GM20000 (cell line): Measurements from ENCODE around the gene DHX38.

Experiments
- DNase-seq: peaks from one replicate; pipeline ENCODE4 v3.0.0; 2012; ENCODE audit warnings: low spot score
- TF ChIP-seq, protein P1 (sequence below): IDR thresholded peaks from 2 replicates; pipeline ENCODE4 v1.5.1; 2012; ENCODE audit warnings: mild to moderate bottlenecking, control low read depth; ENCODE audit errors: extremely low read depth, missing control alignments

DHX38 gene

DNA sequence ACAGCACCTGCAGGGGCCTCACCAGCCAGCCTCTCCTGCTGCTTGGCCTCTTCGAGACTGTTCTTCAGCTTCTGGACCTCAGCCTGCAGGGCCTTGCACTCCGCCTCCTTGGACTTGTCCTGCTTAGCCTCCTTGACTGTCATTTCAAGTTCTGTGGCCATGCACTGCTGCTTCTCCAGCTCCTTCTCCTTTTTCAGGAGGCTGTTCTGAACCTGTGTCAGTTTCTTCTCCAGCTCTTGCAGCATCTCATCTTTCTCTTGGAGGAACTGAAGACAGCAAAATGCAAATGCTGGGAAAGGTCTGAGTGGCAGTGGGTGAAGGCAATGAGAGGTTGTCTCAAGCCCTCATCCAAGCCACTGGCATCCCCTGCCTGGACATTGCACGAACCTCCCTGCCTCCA is 39.1 kb downstream of the DHX38 start:
- DNase-seq = no peak
- TF ChIP-seq, protein P1, sequence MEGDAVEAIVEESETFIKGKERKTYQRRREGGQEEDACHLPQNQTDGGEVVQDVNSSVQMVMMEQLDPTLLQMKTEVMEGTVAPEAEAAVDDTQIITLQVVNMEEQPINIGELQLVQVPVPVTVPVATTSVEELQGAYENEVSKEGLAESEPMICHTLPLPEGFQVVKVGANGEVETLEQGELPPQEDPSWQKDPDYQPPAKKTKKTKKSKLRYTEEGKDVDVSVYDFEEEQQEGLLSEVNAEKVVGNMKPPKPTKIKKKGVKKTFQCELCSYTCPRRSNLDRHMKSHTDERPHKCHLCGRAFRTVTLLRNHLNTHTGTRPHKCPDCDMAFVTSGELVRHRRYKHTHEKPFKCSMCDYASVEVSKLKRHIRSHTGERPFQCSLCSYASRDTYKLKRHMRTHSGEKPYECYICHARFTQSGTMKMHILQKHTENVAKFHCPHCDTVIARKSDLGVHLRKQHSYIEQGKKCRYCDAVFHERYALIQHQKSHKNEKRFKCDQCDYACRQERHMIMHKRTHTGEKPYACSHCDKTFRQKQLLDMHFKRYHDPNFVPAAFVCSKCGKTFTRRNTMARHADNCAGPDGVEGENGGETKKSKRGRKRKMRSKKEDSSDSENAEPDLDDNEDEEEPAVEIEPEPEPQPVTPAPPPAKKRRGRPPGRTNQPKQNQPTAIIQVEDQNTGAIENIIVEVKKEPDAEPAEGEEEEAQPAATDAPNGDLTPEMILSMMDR = no peak

DNA sequence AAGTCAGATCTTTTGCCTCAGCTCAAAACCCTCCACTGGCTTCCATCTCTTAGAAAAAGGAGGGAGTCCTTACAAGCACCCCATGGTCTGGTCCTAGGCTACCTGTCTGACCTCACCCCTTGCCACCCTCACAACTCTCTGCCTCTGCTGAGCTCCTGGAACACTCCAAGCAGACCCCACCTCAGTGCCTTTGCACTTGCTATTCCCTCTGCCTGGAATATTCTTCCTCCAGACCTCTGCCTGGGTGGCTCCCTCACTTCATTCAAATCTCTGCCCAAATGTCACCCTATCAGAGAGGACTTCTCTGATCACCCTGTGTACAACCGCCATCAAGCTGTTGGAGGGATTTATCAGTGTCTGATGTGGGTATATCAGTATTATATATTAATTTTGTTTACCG is 40.9 kb downstream of the DHX38 start:
- DNase-seq = no peak
- TF ChIP-seq, protein P1 = no peak

DNA sequence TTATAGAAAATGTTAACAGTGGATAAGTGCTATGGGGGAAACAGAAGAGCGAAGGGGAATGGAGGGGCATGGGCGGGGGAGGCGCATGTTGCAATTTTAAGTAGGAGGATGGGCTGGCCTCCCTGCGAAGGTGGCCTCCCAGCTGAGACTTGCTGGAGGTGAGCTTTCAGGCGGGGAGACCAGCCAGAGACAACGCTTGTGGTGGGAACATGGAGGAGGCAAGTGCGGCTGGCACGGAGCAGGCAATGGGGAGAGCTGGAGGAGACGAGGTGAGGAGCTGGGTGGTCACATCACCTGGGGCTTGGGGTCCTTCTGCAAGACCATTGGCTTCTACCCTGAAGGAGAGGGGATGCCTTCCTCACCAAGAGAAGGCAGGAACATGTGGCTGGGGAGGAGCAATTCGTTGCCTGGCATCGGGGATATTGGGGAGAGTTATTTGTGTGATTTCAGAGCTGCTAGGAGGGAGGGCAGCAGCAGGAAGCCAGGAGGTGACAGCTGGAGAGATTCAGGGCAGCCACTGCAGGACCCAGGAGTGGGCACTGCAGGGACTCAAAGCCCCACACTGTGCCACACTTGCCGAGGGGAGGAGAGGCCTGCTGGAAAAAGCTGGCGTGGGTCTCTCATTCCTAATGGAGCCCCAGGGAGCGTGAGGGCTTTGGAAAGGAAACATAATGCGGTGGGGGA is 43.9 kb downstream of the DHX38 start:
- no peak for DNase-seq
- TF ChIP-seq, protein P1 = no peak

DNA sequence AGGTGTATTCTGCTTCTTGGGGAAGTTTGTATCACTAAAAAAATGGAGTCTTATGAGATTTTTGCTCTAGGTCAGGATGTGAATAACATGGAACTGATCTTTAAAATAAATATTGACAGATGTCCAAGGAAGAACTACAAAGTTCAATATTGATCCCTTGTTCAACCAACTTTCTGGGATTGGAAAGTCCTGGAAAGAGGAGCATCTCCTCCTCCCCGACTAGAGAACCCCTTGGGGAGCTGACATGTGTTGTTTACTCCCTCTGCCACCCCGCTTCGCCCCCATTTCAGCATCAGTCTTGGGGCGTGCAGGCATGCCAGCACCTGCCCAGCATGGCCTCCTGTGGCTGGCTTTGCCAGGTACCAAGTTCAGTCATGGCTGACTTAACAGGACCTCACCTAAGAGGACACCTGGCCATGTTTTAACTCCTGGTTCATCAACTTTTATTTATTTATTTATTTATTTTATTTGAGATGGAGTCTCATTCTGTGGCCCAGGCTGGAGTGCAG is 44.5 kb downstream of the DHX38 start:
- DNase-seq = no peak
- TF ChIP-seq, protein P1 = no peak

DNA sequence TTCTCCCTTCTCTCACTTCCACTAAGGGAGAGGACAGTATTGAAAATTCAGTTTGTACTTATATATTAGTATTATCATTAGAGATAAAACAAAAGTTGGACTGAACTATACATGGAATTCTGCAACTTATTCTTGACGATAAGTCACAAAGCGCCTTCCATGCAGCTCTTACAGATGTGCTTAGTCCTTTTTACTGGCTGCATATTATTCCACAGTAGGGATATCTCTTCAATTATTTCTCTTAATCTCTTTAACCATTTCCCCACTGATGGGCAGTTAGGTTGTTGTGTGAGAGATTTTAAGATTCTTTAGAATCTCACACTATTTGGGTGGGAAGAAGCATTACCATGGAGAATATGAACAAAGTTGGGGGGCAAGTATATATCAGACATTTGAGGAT is 46.3 kb downstream of the DHX38 start:
- no peak for DNase-seq

DNA sequence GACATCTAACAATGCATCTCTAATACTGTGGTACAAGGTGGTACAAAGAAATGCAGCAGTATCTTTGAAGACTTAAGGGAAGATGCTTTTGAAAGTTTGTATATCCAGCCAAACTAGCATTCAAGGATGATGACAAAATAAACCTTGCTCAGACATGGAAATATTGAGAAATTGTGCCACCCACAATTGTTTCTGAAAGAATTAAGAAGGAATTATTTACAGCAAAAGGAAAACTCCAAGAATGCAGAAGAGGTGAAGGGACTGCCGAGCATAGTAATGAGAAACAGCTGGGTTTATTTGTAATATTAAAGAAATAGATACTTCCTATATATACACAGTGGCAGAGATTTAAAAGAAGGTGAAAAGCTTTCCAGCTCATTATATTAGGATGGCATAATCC is 48.8 kb downstream of the DHX38 start:
- no peak for DNase-seq

More for the DNA sequence above, 46.3 kb downstream of the DHX38 start:
- TF ChIP-seq, protein P1 = no peak

More for the DNA sequence above, 48.8 kb downstream of the DHX38 start:
- TF ChIP-seq, protein P1 = no peak
